H9 (cell line): ENCODE results near the gene SBF1. TPM values are rescaled to one million over a fixed set of nuclear protein-coding genes. Genes with fewer than 3 reads are reported as not detected.

Experiments
- DNase-seq: peaks from one replicate; pipeline ENCODE4 v3.0.0-alpha.2; 2017
- H2AFZ ChIP-seq: one replicate; pipeline ENCODE4 v1.6.1; 2013; ENCODE audit warnings: mild to moderate bottlenecking, low read length, control low read depth, moderate library complexity
- H2AK5ac ChIP-seq: 2 replicates; pipeline ENCODE4 v1.6.1; 2013; ENCODE audit warnings: low read length, control low read depth, mixed read lengths; ENCODE audit not compliant: insufficient read length
- H2BK120ac ChIP-seq: one replicate; pipeline ENCODE4 v1.6.1; 2013; ENCODE audit warnings: low read depth, mild to moderate bottlenecking, low read length, control low read depth, inconsistent platforms; ENCODE audit not compliant: poor library complexity, severe bottlenecking
- H2BK12ac ChIP-seq: 2 replicates; pipeline ENCODE4 v1.6.1; 2013; ENCODE audit warnings: low read length, control low read depth, mixed read lengths, low read depth; ENCODE audit not compliant: insufficient read length
- H2BK15ac ChIP-seq: 2 replicates; pipeline ENCODE4 v1.6.1; 2013; ENCODE audit warnings: low read depth, low read length, control low read depth
- H2BK20ac ChIP-seq: one replicate; pipeline ENCODE4 v1.6.1; 2013; ENCODE audit warnings: low read depth, mild to moderate bottlenecking, low read length, control low read depth, inconsistent platforms; ENCODE audit not compliant: poor library complexity, severe bottlenecking
- H2BK5ac ChIP-seq: 2 replicates; pipeline ENCODE4 v1.6.1; 2013; ENCODE audit warnings: low read length, control low read depth, mixed read lengths; ENCODE audit not compliant: insufficient read length
- H3K14ac ChIP-seq: 2 replicates; pipeline ENCODE4 v1.6.1; 2013; ENCODE audit warnings: low read length, control low read depth; ENCODE audit not compliant: insufficient read depth
- H3K18ac ChIP-seq: 2 replicates; pipeline ENCODE4 v1.6.1; 2013; ENCODE audit warnings: low read depth, mild to moderate bottlenecking, mixed read lengths, low read length, control low read depth; ENCODE audit not compliant: insufficient read length
- H3K23ac ChIP-seq: 2 replicates; pipeline ENCODE4 v1.6.1; 2013; ENCODE audit warnings: low read length, control low read depth, mixed read lengths, low read depth; ENCODE audit not compliant: insufficient read length
- H3K23me2 ChIP-seq: 2 replicates; pipeline ENCODE4 v1.6.1; 2013; ENCODE audit warnings: low read depth, mild to moderate bottlenecking, mixed read lengths, low read length, control low read depth; ENCODE audit not compliant: insufficient read length, poor library complexity, severe bottlenecking
- H3K27ac ChIP-seq: 2 replicates; pipeline ENCODE4 v1.5.1; 2013; ENCODE audit warnings: low read length, control low read depth, mixed read lengths, low read depth; ENCODE audit not compliant: insufficient read length
- H3K27me3 ChIP-seq: 2 replicates; pipeline ENCODE4 v1.6.1; 2013; ENCODE audit warnings: low read length, control low read depth, inconsistent platforms; ENCODE audit not compliant: insufficient read depth
- H3K4ac ChIP-seq: 2 replicates; pipeline ENCODE4 v1.6.1; 2013; ENCODE audit warnings: low read depth, mild to moderate bottlenecking, control low read depth, inconsistent platforms, low read length, moderate library complexity
- H3K4me1 ChIP-seq: 2 replicates; pipeline ENCODE4 v1.6.1; 2013; ENCODE audit warnings: low read length, control low read depth, inconsistent platforms; ENCODE audit not compliant: insufficient read depth
- H3K4me2 ChIP-seq: 2 replicates; pipeline ENCODE4 v1.6.1; 2013; ENCODE audit warnings: low read length, control low read depth, mixed read lengths; ENCODE audit not compliant: insufficient read length, insufficient read depth
- H3K56ac ChIP-seq: 2 replicates; pipeline ENCODE4 v1.6.1; 2013; ENCODE audit warnings: low read depth, mild to moderate bottlenecking, mixed read lengths, low read length, control low read depth; ENCODE audit not compliant: insufficient read length
- H3K79me1 ChIP-seq: 2 replicates; pipeline ENCODE4 v1.6.1; 2013; ENCODE audit warnings: low read depth, mild to moderate bottlenecking, moderate library complexity, low read length, control low read depth, inconsistent platforms; ENCODE audit not compliant: insufficient read depth, poor library complexity, severe bottlenecking
- H3K79me2 ChIP-seq: 2 replicates; pipeline ENCODE4 v1.6.1; 2013; ENCODE audit warnings: low read length, control low read depth, inconsistent platforms; ENCODE audit not compliant: insufficient read depth
- H3K9ac ChIP-seq: 2 replicates; pipeline ENCODE4 v1.6.1; 2013; ENCODE audit warnings: low read length, control low read depth, mixed read lengths; ENCODE audit not compliant: insufficient read length; ENCODE audit errors: extremely low read depth
- H3K9me3 ChIP-seq: one replicate; pipeline ENCODE4 v1.6.1; 2013; ENCODE audit warnings: low read depth, low read length, inconsistent platforms; ENCODE audit not compliant: control insufficient read depth
- H3T11ph ChIP-seq: one replicate; pipeline ENCODE4 v1.6.1; 2013; ENCODE audit warnings: mild to moderate bottlenecking, low read length, control low read depth, inconsistent platforms
- H4K20me1 ChIP-seq: one replicate; pipeline ENCODE4 v1.6.1; 2013; ENCODE audit not compliant: control insufficient read depth, insufficient read length, insufficient read depth
- H4K5ac ChIP-seq: 2 replicates; pipeline ENCODE4 v1.6.1; 2013; ENCODE audit warnings: low read depth, mild to moderate bottlenecking, mixed read lengths, low read length, control low read depth; ENCODE audit not compliant: insufficient read length
- H4K8ac ChIP-seq: replicated peaks from 2 replicates; pipeline ENCODE4 v1.6.1; 2013; ENCODE audit warnings: low read length, control low read depth, mixed read lengths, low read depth; ENCODE audit not compliant: insufficient read length
- H4K91ac ChIP-seq: 2 replicates; pipeline ENCODE4 v1.6.1; 2013; ENCODE audit warnings: low read depth, mild to moderate bottlenecking, moderate library complexity, mixed read lengths, low read length, control low read depth; ENCODE audit not compliant: insufficient read length
- H3K27ac Mint-ChIP-seq, 3 experiments: 2 replicates in 2 of 3; 3 replicates in 1 of 3; pipeline ENCODE4 v1.8.0; 2020 to 2021; ENCODE audit warnings: mixed read lengths in 3 of 3, mild to moderate bottlenecking in 1 of 3, moderate library complexity in 1 of 3
- H3K27me3 Mint-ChIP-seq: 2 replicates; pipeline ENCODE4 v1.8.0; 2021; ENCODE audit warnings: low read depth, mild to moderate bottlenecking, moderate library complexity, mixed read lengths
- H3K36me3 Mint-ChIP-seq, 3 experiments: 2 replicates in 2 of 3; 3 replicates in 1 of 3; pipeline ENCODE4 v1.8.0; 2020 to 2021; ENCODE audit warnings: low read depth in 3 of 3, mixed read lengths in 3 of 3; ENCODE audit not compliant: insufficient read depth in 1 of 3
- H3K4me1 Mint-ChIP-seq, 2 experiments: 2 replicates each; pipeline ENCODE4 v1.8.0; 2020; ENCODE audit warnings: mixed read lengths in 2 of 2
- H3K4me3 Mint-ChIP-seq, 2 experiments: 2 replicates in 1 of 2; 3 replicates in 1 of 2; pipeline ENCODE4 v1.8.0; 2020 to 2021; ENCODE audit warnings: mild to moderate bottlenecking in 2 of 2, mixed read lengths in 2 of 2, moderate library complexity in 1 of 2
- H3K9me3 Mint-ChIP-seq, 2 experiments: 2 replicates in 1 of 2; 3 replicates in 1 of 2; pipeline ENCODE4 v1.8.0; 2020; ENCODE audit warnings: mild to moderate bottlenecking in 2 of 2, mixed read lengths in 2 of 2, moderate library complexity in 1 of 2
- CTCF ChIP-seq: fragments of 200-600 bp; sonication (generic); conservative IDR thresholded peaks from 3 replicates; pipeline ENCODE4 v1.8.0; 2021; ENCODE audit warnings: antibody characterized with exemption, mild to moderate bottlenecking
- WGBS: extraction: QIAGEN DNeasy Blood & Tissue Kit; methylation state at CpG from one replicate; pipeline ENCODE4 v1.1.7; 2013; ENCODE audit warnings: missing lambda C conversion rate, low lambda C conversion rate, mixed read lengths; ENCODE audit not compliant: insufficient read length; ENCODE audit errors: extremely low coverage; 5-methylcytosine and 5-hydroxymethylcytosine counted together
- total RNA-seq: library from RNA; stranded (reverse); gene quantifications from 2 replicates; pipeline ENCODE4 v1.2.1, GENCODE V29; 2021

The SBF1 gene
- total RNA-seq, 1 experiment from 2014 or later, result 69.8 TPM

- H3K9me3 ChIP-seq, result no peaks in the 10 kb centered on the region
- Mint-ChIP-seq H3K4me3 (peak within 1 kb of the TSS; percentile 72 to 84), H3K36me3 (peaks cover 0 to 2% (median 0%) of the 10 kb centered on the region in 3 experiments; a peak in 1 of 7 replicates), H3K9me3 (no peaks in the 10 kb centered on the region), H3K27me3 (peaks cover 36% of the 10 kb centered on the region), H3K4me1 (peaks cover 11 to 14% of the 10 kb centered on the region in 2 experiments), H3K27ac (no peak within 1 kb of the TSS)
- H3K9ac ChIP-seq, result no peak within 1 kb of the TSS
- H3K79me1 ChIP-seq, result no peaks in the 10 kb centered on the region
- no CpG with 5 or more reads among the region's 70 CpGs for WGBS
- H3K4ac ChIP-seq, result no peak within 1 kb of the TSS
- H3K23ac ChIP-seq, result no peak within 1 kb of the TSS
- H3T11ph ChIP-seq, result no peak within 1 kb of the TSS
- H3K27ac ChIP-seq, result no peak within 1 kb of the TSS
- no peaks in the 10 kb centered on the region for H3K79me2 ChIP-seq
- H3K14ac ChIP-seq, result peak within 1 kb of the TSS; percentile 73
- H4K5ac ChIP-seq, result no peak within 1 kb of the TSS
- peak; percentile 79 for DNase-seq
- no peaks in the 10 kb centered on the region for H4K20me1 ChIP-seq
- peaks cover 9% of the 10 kb centered on the region; the same call in 1 of the 2 replicates for H3K27me3 ChIP-seq
- no peak within 1 kb of the TSS for H2AK5ac ChIP-seq
- no peak for TF ChIP-seq CTCF
- no peak within 1 kb of the TSS for H2BK120ac ChIP-seq
- no peaks in the 10 kb centered on the region for H3K4me1 ChIP-seq
- H3K23me2 ChIP-seq, result peaks cover 7% of the 10 kb centered on the region
- no peak within 1 kb of the TSS for H2BK12ac ChIP-seq
- H3K4me2 ChIP-seq, result peak within 1 kb of the TSS; percentile 7
- H2BK20ac ChIP-seq, result no peak within 1 kb of the TSS
- H2AFZ ChIP-seq, result no peak within 1 kb of the TSS
- no peak within 1 kb of the TSS for H4K91ac ChIP-seq
- no peak within 1 kb of the TSS for H2BK5ac ChIP-seq
- H3K18ac ChIP-seq, result peak within 1 kb of the TSS; percentile 46
- H2BK15ac ChIP-seq, result no peak within 1 kb of the TSS; the same call in 1 of the 2 replicates
- H4K8ac ChIP-seq, result no peak within 1 kb of the TSS
- no peak within 1 kb of the TSS for H3K56ac ChIP-seq
These were observed 6.7 kb upstream of the SBF1 start, which contains the start of gene ADM2 for GRCh38 chr22:50481440-50482106. Gene ADM2 (plus strand): TSS chr22:50481543. CDS start chr22:50481848, 305 bp downstream.
